B cell (primary cell): ENCODE data around the gene GNA12.

Experiments used
- EZH2 ChIP-seq: IDR thresholded peaks from 2 replicates; pipeline ENCODE4 v1.6.1; 2012; ENCODE audit warnings: borderline replicate concordance, low read depth, mild to moderate bottlenecking, moderate library complexity, low read length; ENCODE audit not compliant: insufficient read depth, poor library complexity, severe bottlenecking
- TF ChIP-seq, protein P1 (sequence below): fragments of 200-600 bp; IDR thresholded peaks from one replicate; pipeline ENCODE4 v1.8.0; 2022; ENCODE audit warnings: antibody characterized with exemption, mild to moderate bottlenecking

- TF ChIP-seq, protein P1, sequence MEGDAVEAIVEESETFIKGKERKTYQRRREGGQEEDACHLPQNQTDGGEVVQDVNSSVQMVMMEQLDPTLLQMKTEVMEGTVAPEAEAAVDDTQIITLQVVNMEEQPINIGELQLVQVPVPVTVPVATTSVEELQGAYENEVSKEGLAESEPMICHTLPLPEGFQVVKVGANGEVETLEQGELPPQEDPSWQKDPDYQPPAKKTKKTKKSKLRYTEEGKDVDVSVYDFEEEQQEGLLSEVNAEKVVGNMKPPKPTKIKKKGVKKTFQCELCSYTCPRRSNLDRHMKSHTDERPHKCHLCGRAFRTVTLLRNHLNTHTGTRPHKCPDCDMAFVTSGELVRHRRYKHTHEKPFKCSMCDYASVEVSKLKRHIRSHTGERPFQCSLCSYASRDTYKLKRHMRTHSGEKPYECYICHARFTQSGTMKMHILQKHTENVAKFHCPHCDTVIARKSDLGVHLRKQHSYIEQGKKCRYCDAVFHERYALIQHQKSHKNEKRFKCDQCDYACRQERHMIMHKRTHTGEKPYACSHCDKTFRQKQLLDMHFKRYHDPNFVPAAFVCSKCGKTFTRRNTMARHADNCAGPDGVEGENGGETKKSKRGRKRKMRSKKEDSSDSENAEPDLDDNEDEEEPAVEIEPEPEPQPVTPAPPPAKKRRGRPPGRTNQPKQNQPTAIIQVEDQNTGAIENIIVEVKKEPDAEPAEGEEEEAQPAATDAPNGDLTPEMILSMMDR, result no peak
- no peak for TF ChIP-seq EZH2
Observed at GRCh38 chr7:2800220-2800930, 43.7 kb downstream of the GNA12 start.
